ENCODE data around the gene GJC1. TPM values are rescaled to one million over a fixed set of nuclear protein-coding genes. Genes with fewer than 3 reads are reported as not detected.

Gene GJC1
- total and polyA plus RNA-seq, 2 of the 8 experiments (the other 6 are each of a cell fraction or from before 2014, with no cell fraction given) = 29.1 to 154 TPM

- Histone ChIP-seq H2AK5ac (ENCODE audit: low read depth, low read length) (no peak overlapping the region), H2BK12ac (ENCODE audit: low read depth, low read length) (no peak overlapping the region), H3K56ac (replicated peaks; ENCODE audit: insufficient read length, low read depth, low read length) (no peak overlapping the region), H3K23ac (ENCODE audit: insufficient read length) (no peak overlapping the region), H2AFZ (ENCODE audit: low read length) (no peak overlapping the region), H2BK20ac (ENCODE audit: low read length) (no peak overlapping the region), H3K9me3 (ENCODE audit: insufficient read depth in 2 of 2, low read depth in 1 of 2, low read length in 1 of 2) (no peaks in the 10 kb centered on the region), H3K4me1 (replicated peaks in 1 of 4; ENCODE audit: control insufficient read depth in 3 of 4, insufficient read depth in 4 of 4, low read length in 3 of 4) (peaks cover 0 to 15% (median 6%) of the 10 kb centered on the region in 4 experiments; a peak in 6 of 7 replicates), H4K8ac (ENCODE audit: extremely low read depth, insufficient read depth, low read length) (no peak overlapping the region), H2BK120ac (replicated peaks; ENCODE audit: low read depth, low read length) (no peak overlapping the region), H3K23me2 (ENCODE audit: low read depth, low read length) (no peaks in the 10 kb centered on the region), H3K27ac (ENCODE audit: low read depth, low read length) (no peak overlapping the region), H4K91ac (replicated peaks; ENCODE audit: insufficient read length, low read length) (no peak overlapping the region), H3K4ac (replicated peaks; ENCODE audit: insufficient read length, low read depth, low read length) (no peak overlapping the region), H2BK5ac (ENCODE audit: low read depth, low read length) (no peak overlapping the region), H3K9ac (replicated peaks in 1 of 4; ENCODE audit: extremely low read depth in 1 of 4, low read depth in 3 of 4, low read length in 3 of 4) (no peak overlapping the region), H3K79me1 (ENCODE audit: low read depth, low read length) (no peaks in the 10 kb centered on the region), H3K27me3 (replicated peaks in 1 of 4; ENCODE audit: control insufficient read depth in 3 of 4, extremely low read depth in 1 of 4, insufficient read depth in 3 of 4, low read length in 3 of 4) (peaks cover 0 to 5% (median 1%) of the 10 kb centered on the region in 4 experiments; a peak in 2 of 7 replicates), H3K14ac (ENCODE audit: insufficient read length) (no peak overlapping the region), H3K79me2 (ENCODE audit: control insufficient read depth in 1 of 2, insufficient read depth in 2 of 2, low read length in 2 of 2) (no peaks in the 10 kb centered on the region), H3K18ac (ENCODE audit: extremely low read depth, low read length) (no peak overlapping the region), H4K20me1 (replicated peaks in 1 of 2; ENCODE audit: control insufficient read depth in 1 of 2, insufficient read depth in 2 of 2, low read length in 2 of 2) (peaks cover 0 to 2% of the 10 kb centered on the region in 2 experiments), H2BK15ac (ENCODE audit: low read length) (no peak overlapping the region), H4K5ac (ENCODE audit: insufficient read length, low read depth, low read length) (no peak overlapping the region), H3K36me3 (ENCODE audit: control insufficient read depth in 2 of 4, insufficient read depth in 4 of 4, low read length in 3 of 4) (no peaks in the 10 kb centered on the region), H3K4me2 (ENCODE audit: insufficient read depth in 1 of 2, low read depth in 2 of 2, low read length in 2 of 2) (no peak overlapping the region), H3K4me3 (ENCODE audit: extremely low read depth in 1 of 4, insufficient read depth in 2 of 4, low read depth in 3 of 4, low read length in 4 of 4) (no peak overlapping the region)
- 85% methylated on average over 11 of the region's 11 CpGs; no CpG with 5 or more reads in 1 of the 2 experiments for WGBS, 2 experiments (ENCODE audit: extremely low coverage in 1 of 2, insufficient coverage in 1 of 2, insufficient read length in 1 of 2, insufficient replicate concordance in 2 of 2, low coverage in 1 of 2, low lambda C conversion rate in 2 of 2, missing lambda C conversion rate in 1 of 2)
- FAIRE-seq = no peak
- POLR2A ChIA-PET (ENCODE audit: partially characterized antibody) = interaction anchor here (1.0 kb wide), 2 partner anchors 9 to 82 kb away, joined by 3 to 5 read pairs; partner anchors contain the start of gene HIGD1B
- TF ChIP-seq HDAC6 (IDR thresholded peaks at IDR 0.05; ENCODE audit: low read depth, low read length) (no peak), CTCF (IDR thresholded peaks at IDR 0.05; ENCODE audit: control extremely low read depth in 1 of 3, insufficient read depth in 1 of 3, low read depth in 1 of 3, low read length in 3 of 3) (peak in 2 of 3 experiments; percentile 6 to 23; a peak in 1 of 4 replicates), RAD21 (IDR thresholded peaks at IDR 0.05 in 1 of 2, conservative IDR thresholded peaks at IDR 0.05 in 1 of 2; ENCODE audit: low read depth in 2 of 2, low read length in 2 of 2) (peak; percentile 23 to 41; a peak in 3 of 4 replicates)
- CTCF ChIA-PET (ENCODE audit: partially characterized antibody) = interaction anchor here (0.6 to 26.7 kb wide), 6 partner anchors 9 to 92 kb away, joined by 3 to 577 read pairs (median 5); partner anchors contain the start of gene HIGD1B
- no peak for DNase-seq (ENCODE audit: low read depth in 1 of 2, low spot score in 2 of 2)
Measured at GRCh38 chr17:44765965-44766364, 64.1 kb downstream of the GJC1 start.

Measured in H1 (cell line).